Measurements from ENCODE around the gene NKAIN4.

Gene NKAIN4
- total RNA-seq = 0 reads per million in 2 experiments

GRCh38 chr20:63254232-63254605 lies at the start of gene NKAIN4:
Gene NKAIN4 (minus strand): TSS chr20:63254463. CDS start chr20:63254450, 13 bp downstream.
- no peak for DNase-seq (ENCODE audit: low read depth)

GRCh38 chr20:63303095-63303666 lies 48.9 kb upstream of the NKAIN4 start:
- DNase-seq (ENCODE audit: low read depth) = no peak

GRCh38 chr20:63301671-63302070 lies 47.4 kb upstream of the NKAIN4 start:
- no peak for DNase-seq (ENCODE audit: low read depth)

GRCh38 chr20:63298731-63299312 lies 44.6 kb upstream of the NKAIN4 start:
- no peak for DNase-seq (ENCODE audit: low read depth)

- DNase-seq (ENCODE audit: low read depth) = no peak
Observed at GRCh38 chr20:63297796-63298572, 43.7 kb upstream of the NKAIN4 start.

- DNase-seq (ENCODE audit: low read depth) = no peak
Observed at GRCh38 chr20:63297371-63297781, 43.1 kb upstream of the NKAIN4 start.

- no peak for DNase-seq (ENCODE audit: low read depth)
Observed at GRCh38 chr20:63296531-63297299, 42.5 kb upstream of the NKAIN4 start.

GRCh38 chr20:63295846-63296245 lies 41.6 kb upstream of the NKAIN4 start:
- DNase-seq (ENCODE audit: low read depth) = no peak

GRCh38 chr20:63295422-63295821 lies 41.2 kb upstream of the NKAIN4 start:
- DNase-seq (ENCODE audit: low read depth) = no peak

- DNase-seq (ENCODE audit: low read depth) = no peak
Observed at GRCh38 chr20:63295018-63295417, 40.8 kb upstream of the NKAIN4 start.

GRCh38 chr20:63294536-63294900 lies 40.3 kb upstream of the NKAIN4 start:
- no peak for DNase-seq (ENCODE audit: low read depth)

GRCh38 chr20:63293871-63294535 lies 39.7 kb upstream of the NKAIN4 start:
- DNase-seq (ENCODE audit: low read depth) = no peak

- DNase-seq (ENCODE audit: low read depth) = no peak
Observed at GRCh38 chr20:63293456-63293855, 39.2 kb upstream of the NKAIN4 start.

- no peak for DNase-seq (ENCODE audit: low read depth)
Observed at GRCh38 chr20:63292904-63293303, 38.6 kb upstream of the NKAIN4 start, which contains the start of gene COL20A1. Gene COL20A1 (plus strand): TSS chr20:63293186. CDS start chr20:63295108, 1,922 bp downstream.

GRCh38 chr20:63292292-63292701 lies 38.0 kb upstream of the NKAIN4 start:
- no peak for DNase-seq (ENCODE audit: low read depth)

GRCh38 chr20:63291811-63292210 lies 37.5 kb upstream of the NKAIN4 start:
- no peak for DNase-seq (ENCODE audit: low read depth)

- DNase-seq (ENCODE audit: low read depth) = peak; percentile 45
Observed at GRCh38 chr20:63290677-63291472, 36.6 kb upstream of the NKAIN4 start.

- DNase-seq (ENCODE audit: low read depth) = no peak
Observed at GRCh38 chr20:63290136-63290676, 35.9 kb upstream of the NKAIN4 start.

- no peak for DNase-seq (ENCODE audit: low read depth)
Observed at GRCh38 chr20:63289311-63290135, 35.3 kb upstream of the NKAIN4 start.

Measured in T follicular helper cell (primary cell).